Naive thymus-derived CD8-positive, alpha-beta T cell (primary cell): ENCODE measurements around the gene WNT4. TPM values are rescaled to one million over a fixed set of nuclear protein-coding genes. Genes with fewer than 3 reads are reported as not detected.
A peak's percentile ranks its signal among the peaks of the same experiment; 100 is the strongest.

Experiments used
- ATAC-seq, 2 donors: fragments of 150-1000 bp; cut with Tn5 transposase in 1 of 2; sonication (Bioruptor Pico), chemical (Tn5 transposase) in 1 of 2; 1 replicate in 1 of 2; 2 replicates in 1 of 2; pipeline ENCODE4 v1.10.0; 2021; ENCODE audit warnings: mild to moderate bottlenecking in 2 of 2, moderate library complexity in 2 of 2
- POLR2A ChIA-PET: fragments of 350-600 bp; sonication (Branson Sonifier 250); formaldehyde crosslinking; loops from one replicate; lab custom pipeline; 2021; ENCODE audit warnings: antibody characterized with exemption; lab: Charles Lee
- DNase-seq, 10 donors: peaks; one replicate each; pipeline versions ENCODE4 v3.0.0 to v3.0.0-alpha.2; 2020 to 2022
- H3K27ac Mint-ChIP-seq, 10 donors: one replicate each; pipeline ENCODE4 v1.8.0; 2020 to 2022; ENCODE audit warnings: mild to moderate bottlenecking in 10 of 10, mixed read lengths in 10 of 10, moderate library complexity in 4 of 10, inconsistent platforms in 1 of 10
- H3K27me3 Mint-ChIP-seq, 5 donors: one replicate each; pipeline ENCODE4 v1.8.0; 2021 to 2022; ENCODE audit warnings: mixed read lengths in 5 of 5
- H3K36me3 Mint-ChIP-seq, 3 donors: one replicate each; pipeline ENCODE4 v1.8.0; 2020 to 2022; ENCODE audit warnings: mixed read lengths in 3 of 3, mild to moderate bottlenecking in 2 of 3, inconsistent platforms in 1 of 3
- H3K4me1 Mint-ChIP-seq, 4 donors: one replicate each; pipeline ENCODE4 v1.8.0; 2021 to 2022; ENCODE audit warnings: mixed read lengths in 4 of 4
- H3K4me3 Mint-ChIP-seq, 10 donors: one replicate each; pipeline ENCODE4 v1.8.0; 2020 to 2022; ENCODE audit warnings: mild to moderate bottlenecking in 10 of 10, mixed read lengths in 10 of 10, moderate library complexity in 6 of 10, inconsistent platforms in 1 of 10
- H3K9me3 Mint-ChIP-seq, 9 donors: one replicate each; pipeline ENCODE4 v1.8.0; 2020 to 2022; ENCODE audit warnings: mixed read lengths in 9 of 9, mild to moderate bottlenecking in 3 of 9, inconsistent platforms in 1 of 9, moderate library complexity in 1 of 9
- polyA plus RNA-seq, 3 donors: library from polyadenylated mRNA; unstranded; fragments of 300-500 nt; fragmentation: Illumina TruSeq; gene quantifications; one replicate each; pipeline ENCODE4 v1.2.3, GENCODE V29; 2021
- total RNA-seq, 8 experiments: library from RNA in 2 of 8; stranded (reverse) in 2 of 8; gene quantifications; one replicate each; pipeline ENCODE4 v1.2.3 and lab custom pipeline; 2021 to 2026

WNT4 gene
- total and polyA plus RNA-seq, 5 experiments from 2014 or later = not detected

GRCh38 chr1:22077728-22078127 lies 65.2 kb downstream of the WNT4 start:
- ATAC-seq (no peak), DNase-seq (no peak)
- no peaks in the 10 kb centered on the region for H3K27me3 Mint-ChIP-seq
- peaks cover 8 to 85% (median 20%) of the 10 kb centered on the region in 3 donors for H3K36me3 Mint-ChIP-seq
- H3K27ac Mint-ChIP-seq = peak overlapping the region; percentile 32 to 92 (median 79)
- POLR2A ChIA-PET = interaction anchor here (1.3 kb wide), 2 partner anchors 39 to 52 kb away, joined by 3 read pairs; no protein-coding TSS in a partner anchor
- H3K9me3 Mint-ChIP-seq = no peaks in the 10 kb centered on the region
- peak overlapping the region in 9 of 10 donors; percentile 55 to 76 (median 66) for H3K4me3 Mint-ChIP-seq
- H3K4me1 Mint-ChIP-seq = peaks cover 46 to 94% (median 91%) of the 10 kb centered on the region in 4 donors

GRCh38 chr1:22076346-22076745 lies 66.6 kb downstream of the WNT4 start:
- Mint-ChIP-seq H3K4me3 (peak overlapping the region; percentile 29 to 85 (median 70)), H3K9me3 (no peaks in the 10 kb centered on the region), H3K36me3 (peaks cover 5 to 84% (median 24%) of the 10 kb centered on the region in 3 donors), H3K27ac (peak overlapping the region; percentile 63 to 95 (median 81)), H3K4me1 (peaks cover 42 to 98% (median 93%) of the 10 kb centered on the region in 4 donors), H3K27me3 (no peaks in the 10 kb centered on the region)
- DNase-seq (no peak), ATAC-seq (no peak)
- POLR2A ChIA-PET = interaction anchor here (0.8 to 2.5 kb wide), 2 partner anchors 24 to 51 kb away, joined by 3 to 10 read pairs; partner anchors contain the start of gene CDC42

- Mint-ChIP-seq H3K9me3 (peaks cover 0 to 2% (median 0%) of the 10 kb centered on the region in 9 donors), H3K27ac (peak overlapping the region; percentile 63 to 95 (median 81)), H3K4me1 (peaks cover 41 to 95% (median 90%) of the 10 kb centered on the region in 4 donors), H3K4me3 (peak overlapping the region; percentile 29 to 85 (median 70)), H3K36me3 (peaks cover 5 to 82% (median 28%) of the 10 kb centered on the region in 3 donors), H3K27me3 (no peaks in the 10 kb centered on the region)
- ATAC-seq = peak; percentile 48 to 64
- no peak for DNase-seq
- POLR2A ChIA-PET = interaction anchor here (0.8 to 2.5 kb wide), 2 partner anchors 23 to 51 kb away, joined by 3 to 10 read pairs; partner anchors contain the start of gene CDC42
These were observed 67.2 kb downstream of the WNT4 start for GRCh38 chr1:22075718-22076117.

- no peak for DNase-seq
- POLR2A ChIA-PET = interaction anchor here (0.5 to 2.5 kb wide), 4 partner anchors 9 to 988 kb away, joined by 4 to 10 read pairs (median 7); no protein-coding TSS in a partner anchor
- H3K27me3 Mint-ChIP-seq = no peaks in the 10 kb centered on the region
- H3K36me3 Mint-ChIP-seq = peaks cover 4 to 84% (median 33%) of the 10 kb centered on the region in 3 donors
- peaks cover 43 to 95% (median 88%) of the 10 kb centered on the region in 4 donors for H3K4me1 Mint-ChIP-seq
- ATAC-seq = no peak
- H3K27ac Mint-ChIP-seq = peak overlapping the region; percentile 57 to 95 (median 78)
- H3K9me3 Mint-ChIP-seq = peaks cover 0 to 2% (median 0%) of the 10 kb centered on the region in 9 donors
- peak overlapping the region; percentile 32 to 85 (median 66) for H3K4me3 Mint-ChIP-seq
These were observed 68.1 kb downstream of the WNT4 start for GRCh38 chr1:22074803-22075202.

GRCh38 chr1:22071511-22071910 lies 71.4 kb downstream of the WNT4 start:
- no peak for DNase-seq
- ATAC-seq = no peak
- Mint-ChIP-seq H3K27ac (peak overlapping the region; percentile 41 to 92 (median 82)), H3K27me3 (no peaks in the 10 kb centered on the region), H3K4me3 (peak overlapping the region; percentile 19 to 77 (median 59)), H3K9me3 (peaks cover 0 to 2% (median 0%) of the 10 kb centered on the region in 9 donors), H3K4me1 (peaks cover 41 to 91% (median 86%) of the 10 kb centered on the region in 4 donors), H3K36me3 (peaks cover 6 to 80% (median 24%) of the 10 kb centered on the region in 3 donors)
- POLR2A ChIA-PET = interaction anchor here (0.7 to 1.5 kb wide), 3 partner anchors 7 to 47 kb away, joined by 6 to 7 read pairs (median 7); no protein-coding TSS in a partner anchor

Other genes with a start within 250 kb of the WNT4 start
- 1 to 10 TPM; 6.4 to 7.2 TPM for gene HSPG2, start 205.8 kb downstream of the WNT4 start, total RNA-seq
- under 1 TPM in 2 of 3 donors, not detected in 1; 0.46 to 0.76 TPM for gene HSPG2, start 205.8 kb downstream of the WNT4 start, polyA plus RNA-seq
- gene CELA3B, start 166.1 kb downstream of the WNT4 start, total RNA-seq = not detected
- gene CELA3B, start 166.1 kb downstream of the WNT4 start, polyA plus RNA-seq = not detected
- gene CELA3A, start 141.4 kb downstream of the WNT4 start, total RNA-seq = not detected
- gene CELA3A, start 141.4 kb downstream of the WNT4 start, polyA plus RNA-seq = not detected
- gene CDC42, start 90.4 kb downstream of the WNT4 start, total RNA-seq = 100 to 1,000 TPM; 229 to 239 TPM
- gene CDC42, start 90.4 kb downstream of the WNT4 start, polyA plus RNA-seq = 100 to 1,000 TPM; 236 to 472 (median 393) TPM